Hepatocyte (in vitro differentiated cells): ENCODE data around the gene B4GALNT4. TPM values are rescaled to one million over a fixed set of nuclear protein-coding genes. Genes with fewer than 3 reads are reported as not detected.

ENCODE experiments used
- DNase-seq: peaks from one replicate; pipeline ENCODE4 v3.0.0-alpha.2; 2016; ENCODE audit warnings: low spot score
- H2AFZ ChIP-seq: fragments of 200-600 bp; sonication (generic); 2 replicates; pipeline ENCODE4 v1.6.0; 2016; ENCODE audit warnings: antibody characterized with exemption, mild to moderate bottlenecking
- H3K27ac ChIP-seq: fragments of 200-600 bp; sonication (generic); 2 replicates; pipeline ENCODE4 v1.5.1; 2016; ENCODE audit warnings: mild to moderate bottlenecking
- H3K27me3 ChIP-seq: fragments of 200-600 bp; sonication (generic); 2 replicates; pipeline ENCODE4 v1.6.1; 2016
- H3K36me3 ChIP-seq: fragments of 200-600 bp; sonication (generic); replicated peaks from 2 replicates; pipeline ENCODE4 v1.5.1; 2016; ENCODE audit warnings: low read depth; ENCODE audit not compliant: insufficient read depth
- H3K4me1 ChIP-seq: fragments of 200-600 bp; sonication (generic); 2 replicates; pipeline ENCODE4 v1.5.1; 2016; ENCODE audit warnings: mild to moderate bottlenecking, moderate library complexity; ENCODE audit not compliant: insufficient read depth
- H3K4me2 ChIP-seq: fragments of 200-600 bp; sonication (generic); 2 replicates; pipeline ENCODE4 v1.6.0; 2016
- H3K4me3 ChIP-seq: fragments of 200-600 bp; sonication (generic); 2 replicates; pipeline ENCODE4 v1.5.1; 2016; ENCODE audit warnings: mild to moderate bottlenecking
- H3K79me2 ChIP-seq: fragments of 200-600 bp; sonication (generic); 2 replicates; pipeline ENCODE4 v1.6.0; 2017; ENCODE audit warnings: mild to moderate bottlenecking
- H3K9me2 ChIP-seq: fragments of 200-600 bp; sonication (generic); replicated peaks from 2 replicates; pipeline ENCODE4 v1.6.0; 2017; ENCODE audit warnings: mild to moderate bottlenecking; ENCODE audit not compliant: insufficient read depth
- H3K9me3 ChIP-seq: fragments of 200-600 bp; sonication (generic); 2 replicates; pipeline ENCODE4 v1.5.1; 2016; ENCODE audit warnings: low read depth, mild to moderate bottlenecking
- H4K20me1 ChIP-seq: fragments of 200-600 bp; sonication (generic); 2 replicates; pipeline ENCODE4 v1.6.0; 2016; ENCODE audit warnings: mild to moderate bottlenecking; ENCODE audit not compliant: insufficient read depth, poor library complexity, severe bottlenecking
- EZH2 ChIP-seq: fragments of 200-600 bp; sonication (generic); IDR thresholded peaks from 2 replicates; pipeline ENCODE4 v1.6.1; 2016; ENCODE audit warnings: antibody characterized with exemption, mild to moderate bottlenecking, borderline replicate concordance
- EZH2phosphoT487 ChIP-seq: fragments of 200-600 bp; sonication (generic); IDR thresholded peaks from one replicate; pipeline ENCODE4 v1.6.1; 2018; ENCODE audit warnings: antibody characterized with exemption, mild to moderate bottlenecking, low read depth, moderate library complexity; ENCODE audit not compliant: unreplicated experiment, severe bottlenecking
- WGBS: methylation state at CpG from one replicate; pipeline ENCODE4 v1.1.6; 2016; ENCODE audit warnings: low lambda C conversion rate; ENCODE audit errors: missing lambda C conversion rate; 5-methylcytosine and 5-hydroxymethylcytosine counted together
- polyA plus RNA-seq: library from polyadenylated mRNA; unstranded; fragments of >200 nt; fragmentation: Nextera tagmentation; extraction: Ambion mirVana; gene quantifications from 2 replicates; pipeline ENCODE4 v1.2.1, GENCODE V29; 2016
- total RNA-seq: library from RNA; depleted of rRNA; stranded (reverse); fragments of >200 nt; gene quantifications from 2 replicates; pipeline ENCODE4 v1.2.3, GENCODE V29; 2014
- TF ChIP-seq, protein P1 (sequence below): fragments of 200-600 bp; sonication (generic); IDR thresholded peaks from 2 replicates; pipeline ENCODE4 v1.5.1; 2016; ENCODE audit warnings: antibody characterized with exemption, mild to moderate bottlenecking; ENCODE audit not compliant: poor library complexity

Gene B4GALNT4
- total and polyA plus RNA-seq, 2 experiments from 2014 or later = 30.0 to 38.8 TPM

DNA sequence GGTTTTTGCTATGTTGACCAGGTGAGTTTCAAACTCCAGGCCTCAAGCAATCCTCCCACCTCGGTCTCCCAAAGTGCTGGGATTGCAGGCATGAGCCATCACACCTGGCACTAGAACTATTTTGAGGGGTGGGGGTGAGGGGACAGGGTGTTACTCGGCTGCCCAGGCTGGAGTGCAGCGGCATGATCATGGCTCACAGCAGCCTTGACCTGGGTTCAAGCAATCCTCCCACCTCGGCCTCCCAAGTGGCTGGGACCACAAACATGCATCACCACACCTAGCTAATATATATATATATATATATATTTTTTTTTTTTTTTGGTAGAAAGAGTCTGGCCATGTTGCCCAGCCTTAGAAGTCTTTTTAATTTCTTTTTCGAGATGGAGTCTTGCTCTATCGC is 31.6 kb upstream of the B4GALNT4 start:
- TF ChIP-seq, protein P1, sequence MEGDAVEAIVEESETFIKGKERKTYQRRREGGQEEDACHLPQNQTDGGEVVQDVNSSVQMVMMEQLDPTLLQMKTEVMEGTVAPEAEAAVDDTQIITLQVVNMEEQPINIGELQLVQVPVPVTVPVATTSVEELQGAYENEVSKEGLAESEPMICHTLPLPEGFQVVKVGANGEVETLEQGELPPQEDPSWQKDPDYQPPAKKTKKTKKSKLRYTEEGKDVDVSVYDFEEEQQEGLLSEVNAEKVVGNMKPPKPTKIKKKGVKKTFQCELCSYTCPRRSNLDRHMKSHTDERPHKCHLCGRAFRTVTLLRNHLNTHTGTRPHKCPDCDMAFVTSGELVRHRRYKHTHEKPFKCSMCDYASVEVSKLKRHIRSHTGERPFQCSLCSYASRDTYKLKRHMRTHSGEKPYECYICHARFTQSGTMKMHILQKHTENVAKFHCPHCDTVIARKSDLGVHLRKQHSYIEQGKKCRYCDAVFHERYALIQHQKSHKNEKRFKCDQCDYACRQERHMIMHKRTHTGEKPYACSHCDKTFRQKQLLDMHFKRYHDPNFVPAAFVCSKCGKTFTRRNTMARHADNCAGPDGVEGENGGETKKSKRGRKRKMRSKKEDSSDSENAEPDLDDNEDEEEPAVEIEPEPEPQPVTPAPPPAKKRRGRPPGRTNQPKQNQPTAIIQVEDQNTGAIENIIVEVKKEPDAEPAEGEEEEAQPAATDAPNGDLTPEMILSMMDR = no peak
- TF ChIP-seq EZH2phosphoT487 (no peak), EZH2 (no peak)
- peaks cover 37% of the 10 kb centered on the region for H3K4me1 ChIP-seq
- 99% methylated on average over 6 of the region's 6 CpGs for WGBS
- no peaks in the 10 kb centered on the region for H3K27me3 ChIP-seq
- H3K9me3 ChIP-seq = no peaks in the 10 kb centered on the region
- DNase-seq = no peak
- H3K4me3 ChIP-seq = no peak overlapping the region
- H4K20me1 ChIP-seq = no peaks in the 10 kb centered on the region
- no peak overlapping the region for H3K27ac ChIP-seq
- no peaks in the 10 kb centered on the region for H3K9me2 ChIP-seq
- H3K4me2 ChIP-seq = no peak overlapping the region
- no peak overlapping the region for H2AFZ ChIP-seq
- H3K36me3 ChIP-seq = no peaks in the 10 kb centered on the region
- no peaks in the 10 kb centered on the region for H3K79me2 ChIP-seq

- DNase-seq = no peak
- Histone ChIP-seq H3K27ac (no peak overlapping the region), H3K9me3 (no peaks in the 10 kb centered on the region), H3K79me2 (no peaks in the 10 kb centered on the region), H3K4me2 (no peak overlapping the region), H3K4me1 (peaks cover 20% of the 10 kb centered on the region), H3K4me3 (no peak overlapping the region), H4K20me1 (no peaks in the 10 kb centered on the region), H2AFZ (no peak overlapping the region), H3K36me3 (no peaks in the 10 kb centered on the region), H3K9me2 (no peaks in the 10 kb centered on the region), H3K27me3 (no peaks in the 10 kb centered on the region)
- 91% methylated on average over 2 of the region's 2 CpGs for WGBS
- TF ChIP-seq EZH2 = no peak
- TF ChIP-seq, protein P1 = no peak
- TF ChIP-seq EZH2phosphoT487 = no peak
These were observed 29.3 kb upstream of the B4GALNT4 start for GRCh38 chr11:339963-340362.

GRCh38 chr11:340539-341512 is 28.5 kb upstream of the B4GALNT4 start:
- Histone ChIP-seq H3K4me2 (no peak overlapping the region), H3K79me2 (no peaks in the 10 kb centered on the region), H3K27ac (no peak overlapping the region), H3K36me3 (no peaks in the 10 kb centered on the region), H3K4me1 (peaks cover 13% of the 10 kb centered on the region), H3K27me3 (no peaks in the 10 kb centered on the region), H4K20me1 (no peaks in the 10 kb centered on the region), H3K9me3 (no peaks in the 10 kb centered on the region), H3K4me3 (no peak overlapping the region), H2AFZ (no peak overlapping the region), H3K9me2 (no peaks in the 10 kb centered on the region)
- TF ChIP-seq EZH2 (no peak), EZH2phosphoT487 (no peak)
- TF ChIP-seq, protein P1 = no peak
- 54% methylated on average over 5 of the region's 5 CpGs for WGBS
- no peak for DNase-seq
